Hepatocyte (in vitro differentiated cells): ENCODE results near the gene ILF3. TPM values are rescaled to one million over a fixed set of nuclear protein-coding genes. Genes with fewer than 3 reads are reported as not detected.

Experiments used
- DNase-seq: peaks from one replicate; pipeline ENCODE4 v3.0.0-alpha.2; 2016; ENCODE audit warnings: low spot score
- H2AFZ ChIP-seq: fragments of 200-600 bp; sonication (generic); 2 replicates; pipeline ENCODE4 v1.6.0; 2016; ENCODE audit warnings: antibody characterized with exemption, mild to moderate bottlenecking
- H3K27ac ChIP-seq: fragments of 200-600 bp; sonication (generic); 2 replicates; pipeline ENCODE4 v1.5.1; 2016; ENCODE audit warnings: mild to moderate bottlenecking
- H3K27me3 ChIP-seq: fragments of 200-600 bp; sonication (generic); 2 replicates; pipeline ENCODE4 v1.6.1; 2016
- H3K36me3 ChIP-seq: fragments of 200-600 bp; sonication (generic); replicated peaks from 2 replicates; pipeline ENCODE4 v1.5.1; 2016; ENCODE audit warnings: low read depth; ENCODE audit not compliant: insufficient read depth
- H3K4me1 ChIP-seq: fragments of 200-600 bp; sonication (generic); 2 replicates; pipeline ENCODE4 v1.5.1; 2016; ENCODE audit warnings: mild to moderate bottlenecking, moderate library complexity; ENCODE audit not compliant: insufficient read depth
- H3K4me2 ChIP-seq: fragments of 200-600 bp; sonication (generic); 2 replicates; pipeline ENCODE4 v1.6.0; 2016
- H3K4me3 ChIP-seq: fragments of 200-600 bp; sonication (generic); 2 replicates; pipeline ENCODE4 v1.5.1; 2016; ENCODE audit warnings: mild to moderate bottlenecking
- H3K79me2 ChIP-seq: fragments of 200-600 bp; sonication (generic); 2 replicates; pipeline ENCODE4 v1.6.0; 2017; ENCODE audit warnings: mild to moderate bottlenecking
- H3K9me2 ChIP-seq: fragments of 200-600 bp; sonication (generic); replicated peaks from 2 replicates; pipeline ENCODE4 v1.6.0; 2017; ENCODE audit warnings: mild to moderate bottlenecking; ENCODE audit not compliant: insufficient read depth
- H3K9me3 ChIP-seq: fragments of 200-600 bp; sonication (generic); 2 replicates; pipeline ENCODE4 v1.5.1; 2016; ENCODE audit warnings: low read depth, mild to moderate bottlenecking
- H4K20me1 ChIP-seq: fragments of 200-600 bp; sonication (generic); 2 replicates; pipeline ENCODE4 v1.6.0; 2016; ENCODE audit warnings: mild to moderate bottlenecking; ENCODE audit not compliant: insufficient read depth, poor library complexity, severe bottlenecking
- EZH2 ChIP-seq: fragments of 200-600 bp; sonication (generic); IDR thresholded peaks from 2 replicates; pipeline ENCODE4 v1.6.1; 2016; ENCODE audit warnings: antibody characterized with exemption, mild to moderate bottlenecking, borderline replicate concordance
- EZH2phosphoT487 ChIP-seq: fragments of 200-600 bp; sonication (generic); IDR thresholded peaks from one replicate; pipeline ENCODE4 v1.6.1; 2018; ENCODE audit warnings: antibody characterized with exemption, mild to moderate bottlenecking, low read depth, moderate library complexity; ENCODE audit not compliant: unreplicated experiment, severe bottlenecking
- WGBS: methylation state at CpG from one replicate; pipeline ENCODE4 v1.1.6; 2016; ENCODE audit warnings: low lambda C conversion rate; ENCODE audit errors: missing lambda C conversion rate; 5-methylcytosine and 5-hydroxymethylcytosine counted together
- polyA plus RNA-seq: library from polyadenylated mRNA; unstranded; fragments of >200 nt; fragmentation: Nextera tagmentation; extraction: Ambion mirVana; gene quantifications from 2 replicates; pipeline ENCODE4 v1.2.1, GENCODE V29; 2016
- total RNA-seq: library from RNA; depleted of rRNA; stranded (reverse); fragments of >200 nt; gene quantifications from 2 replicates; pipeline ENCODE4 v1.2.3, GENCODE V29; 2014
- TF ChIP-seq, protein P1 (sequence below): fragments of 200-600 bp; sonication (generic); IDR thresholded peaks from 2 replicates; pipeline ENCODE4 v1.5.1; 2016; ENCODE audit warnings: antibody characterized with exemption, mild to moderate bottlenecking; ENCODE audit not compliant: poor library complexity

Gene ILF3
- total and polyA plus RNA-seq, 2 experiments from 2014 or later, result 120 to 149 TPM

DNA sequence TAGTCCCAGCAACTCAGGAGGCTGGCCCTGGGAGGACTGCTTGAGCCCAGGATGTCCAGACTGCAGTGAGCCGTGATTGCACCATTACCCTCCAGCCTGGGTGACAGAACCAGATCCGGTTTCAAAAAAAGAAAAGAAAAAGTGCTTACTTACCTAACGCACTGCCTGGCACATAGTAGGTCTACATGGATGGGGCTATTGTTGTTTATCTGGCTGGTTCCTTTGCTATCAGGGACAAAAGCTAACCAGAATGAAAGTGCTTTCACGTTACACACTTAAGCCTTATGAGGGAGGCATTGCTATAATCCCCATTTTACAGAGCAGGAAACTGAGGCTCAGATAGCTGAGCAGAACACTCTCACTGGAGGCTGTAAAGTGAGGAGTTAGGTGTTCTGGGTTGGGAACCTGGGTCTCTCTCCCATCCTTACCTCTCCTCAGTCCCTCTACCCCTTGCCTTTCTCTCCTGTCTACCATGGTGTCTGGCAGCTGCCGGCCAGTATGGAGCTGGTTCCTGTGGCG is 66.5 kb downstream of the ILF3 start:
- no peak for DNase-seq
- Histone ChIP-seq H3K79me2 (peaks cover 75% of the 10 kb centered on the region), H3K4me1 (peaks cover 14% of the 10 kb centered on the region), H3K27me3 (no peaks in the 10 kb centered on the region), H3K27ac (no peak overlapping the region), H3K9me2 (no peaks in the 10 kb centered on the region), H2AFZ (no peak overlapping the region), H3K4me2 (peak overlapping the region; percentile 93), H3K36me3 (no peaks in the 10 kb centered on the region), H4K20me1 (peaks cover 72% of the 10 kb centered on the region), H3K9me3 (no peaks in the 10 kb centered on the region), H3K4me3 (no peak overlapping the region)
- WGBS, result 95% methylated on average over 6 of the region's 6 CpGs
- TF ChIP-seq, protein P1, sequence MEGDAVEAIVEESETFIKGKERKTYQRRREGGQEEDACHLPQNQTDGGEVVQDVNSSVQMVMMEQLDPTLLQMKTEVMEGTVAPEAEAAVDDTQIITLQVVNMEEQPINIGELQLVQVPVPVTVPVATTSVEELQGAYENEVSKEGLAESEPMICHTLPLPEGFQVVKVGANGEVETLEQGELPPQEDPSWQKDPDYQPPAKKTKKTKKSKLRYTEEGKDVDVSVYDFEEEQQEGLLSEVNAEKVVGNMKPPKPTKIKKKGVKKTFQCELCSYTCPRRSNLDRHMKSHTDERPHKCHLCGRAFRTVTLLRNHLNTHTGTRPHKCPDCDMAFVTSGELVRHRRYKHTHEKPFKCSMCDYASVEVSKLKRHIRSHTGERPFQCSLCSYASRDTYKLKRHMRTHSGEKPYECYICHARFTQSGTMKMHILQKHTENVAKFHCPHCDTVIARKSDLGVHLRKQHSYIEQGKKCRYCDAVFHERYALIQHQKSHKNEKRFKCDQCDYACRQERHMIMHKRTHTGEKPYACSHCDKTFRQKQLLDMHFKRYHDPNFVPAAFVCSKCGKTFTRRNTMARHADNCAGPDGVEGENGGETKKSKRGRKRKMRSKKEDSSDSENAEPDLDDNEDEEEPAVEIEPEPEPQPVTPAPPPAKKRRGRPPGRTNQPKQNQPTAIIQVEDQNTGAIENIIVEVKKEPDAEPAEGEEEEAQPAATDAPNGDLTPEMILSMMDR, result no peak
- TF ChIP-seq EZH2, result no peak

DNA sequence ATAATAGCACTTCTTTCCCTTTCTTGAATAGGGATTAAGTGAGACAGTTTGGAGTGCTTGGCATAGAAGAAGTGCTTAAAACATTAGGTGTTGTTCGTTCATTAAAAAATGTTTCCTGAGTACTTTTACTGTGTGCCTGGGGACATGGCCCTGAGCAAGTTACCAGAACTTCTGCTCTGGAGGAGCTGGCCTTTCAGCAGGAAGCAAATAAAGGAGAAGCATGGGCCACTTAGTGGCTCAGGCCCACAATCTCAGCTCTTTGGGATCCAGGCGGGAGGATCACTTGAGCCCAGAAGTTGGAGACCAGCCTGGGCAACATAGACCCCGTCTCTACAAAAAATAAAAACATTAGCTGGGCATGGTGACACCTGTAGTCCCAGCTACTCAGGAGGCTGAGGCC is 69.4 kb downstream of the ILF3 start:
- Histone ChIP-seq H3K4me1 (peaks cover 18% of the 10 kb centered on the region), H2AFZ (no peak overlapping the region), H3K27me3 (no peaks in the 10 kb centered on the region), H3K4me3 (no peak overlapping the region), H3K9me3 (no peaks in the 10 kb centered on the region), H4K20me1 (peaks cover 92% of the 10 kb centered on the region), H3K27ac (no peak overlapping the region), H3K9me2 (no peaks in the 10 kb centered on the region), H3K4me2 (no peak overlapping the region), H3K79me2 (peaks cover 100% of the 10 kb centered on the region), H3K36me3 (no peaks in the 10 kb centered on the region)
- TF ChIP-seq EZH2phosphoT487, result no peak
- no peak for TF ChIP-seq EZH2
- TF ChIP-seq, protein P1, result no peak
- DNase-seq, result no peak
- WGBS, result 89% methylated on average over 3 of the region's 3 CpGs

DNA sequence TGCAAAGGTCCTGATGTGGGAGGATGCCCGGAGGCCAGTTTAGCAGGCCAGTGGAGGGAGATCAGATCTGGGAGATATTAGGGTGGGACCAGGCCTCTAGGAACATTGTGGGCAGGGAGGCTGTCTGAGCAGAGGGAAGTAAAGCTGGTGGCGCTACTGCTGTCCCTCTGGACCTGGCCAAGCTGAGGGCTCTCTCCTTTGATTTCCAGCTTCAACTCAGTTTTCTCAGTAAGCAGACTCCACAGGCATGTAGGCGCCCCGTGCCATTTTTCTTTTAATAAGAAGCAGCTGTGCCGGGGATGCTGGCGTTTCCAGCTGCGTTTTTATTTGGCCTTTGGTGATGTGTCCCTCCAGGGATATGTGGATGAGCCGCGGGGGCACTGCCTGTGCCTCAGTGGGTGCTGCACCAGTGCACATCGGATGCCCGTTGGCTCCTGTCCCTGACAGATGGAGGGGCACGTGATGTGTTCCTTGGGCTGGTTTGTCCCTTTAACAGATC is 70.5 kb downstream of the ILF3 start:
- Histone ChIP-seq H3K36me3 (no peaks in the 10 kb centered on the region), H3K27ac (peak overlapping the region; percentile 76), H2AFZ (no peak overlapping the region), H3K79me2 (peaks cover 100% of the 10 kb centered on the region), H3K9me2 (no peaks in the 10 kb centered on the region), H3K27me3 (no peaks in the 10 kb centered on the region), H3K4me2 (no peak overlapping the region), H3K9me3 (no peaks in the 10 kb centered on the region), H3K4me3 (no peak overlapping the region), H4K20me1 (peaks cover 82% of the 10 kb centered on the region), H3K4me1 (peaks cover 12% of the 10 kb centered on the region)
- TF ChIP-seq EZH2phosphoT487 (no peak), EZH2 (no peak)
- TF ChIP-seq, protein P1, result no peak
- 60% methylated on average over 12 of the region's 12 CpGs for WGBS
- no peak for DNase-seq

DNA sequence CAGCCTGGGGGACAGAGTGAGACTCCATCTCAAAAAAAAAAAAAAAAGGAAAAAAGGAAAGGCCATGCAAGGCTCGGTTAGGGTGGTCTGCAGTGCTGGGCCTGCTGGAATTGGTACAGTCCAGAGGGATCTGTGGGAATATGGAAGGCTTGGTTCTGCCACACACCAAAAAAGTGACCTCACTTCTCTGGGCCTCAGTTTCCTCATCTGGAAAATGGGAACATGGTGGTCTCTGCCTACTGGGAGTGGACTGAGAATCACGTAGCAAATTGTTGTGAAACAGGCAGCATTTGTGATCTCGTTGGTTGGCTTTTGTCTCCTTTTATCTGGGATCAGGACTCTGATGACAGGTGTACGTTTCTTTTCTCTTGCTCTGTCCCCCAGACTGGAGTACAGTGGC is 71.3 kb downstream of the ILF3 start:
- peaks cover 4% of the 10 kb centered on the region for H3K4me1 ChIP-seq
- DNase-seq, result no peak
- H3K27me3 ChIP-seq, result no peaks in the 10 kb centered on the region
- H4K20me1 ChIP-seq, result peaks cover 78% of the 10 kb centered on the region
- H3K4me3 ChIP-seq, result no peak overlapping the region
- no peaks in the 10 kb centered on the region for H3K9me3 ChIP-seq
- 91% methylated on average over 4 of the region's 4 CpGs for WGBS
- no peak overlapping the region for H2AFZ ChIP-seq
- H3K4me2 ChIP-seq, result no peak overlapping the region
- H3K9me2 ChIP-seq, result no peaks in the 10 kb centered on the region
- TF ChIP-seq, protein P1, result no peak
- TF ChIP-seq EZH2phosphoT487 (no peak), EZH2 (no peak)
- peaks cover 100% of the 10 kb centered on the region for H3K79me2 ChIP-seq
- H3K27ac ChIP-seq, result no peak overlapping the region
- no peaks in the 10 kb centered on the region for H3K36me3 ChIP-seq
